Measurements from ENCODE around the gene IL18BP.

IL18BP gene

DNA sequence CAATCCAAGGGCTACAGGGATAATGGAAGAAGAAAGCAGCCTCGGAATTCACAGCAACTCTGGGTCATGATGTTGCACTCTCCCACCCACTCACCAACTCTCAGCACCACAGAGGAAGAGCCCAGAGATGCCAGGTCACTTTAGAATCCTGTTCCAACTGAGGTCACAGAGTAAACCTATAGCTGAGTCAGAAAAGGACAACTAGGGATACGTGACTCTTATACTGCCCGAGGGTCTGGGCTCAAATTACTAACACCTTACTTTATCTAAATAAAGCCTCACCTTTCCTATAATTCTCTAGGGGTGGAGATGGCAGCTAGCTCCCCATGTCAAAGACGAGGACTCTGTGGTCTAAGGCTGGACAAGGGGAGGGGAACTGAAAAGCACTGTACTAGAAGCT, 24.6 kb downstream of the IL18BP start:
- Histone ChIP-seq H3K27me3 (ENCODE audit: low read depth, low read length) (no peaks in the 10 kb centered on the region), H3K9ac (ENCODE audit: low read length) (no peak overlapping the region), H3K36me3 (replicated peaks; ENCODE audit: low read depth, low read length) (peaks cover 54% of the 10 kb centered on the region), H2AFZ (ENCODE audit: low read depth, low read length) (no peak overlapping the region), H3K79me2 (ENCODE audit: low read length) (no peaks in the 10 kb centered on the region), H3K27ac (ENCODE audit: low read length) (no peak overlapping the region), H3K4me3 (ENCODE audit: low read length) (no peak overlapping the region), H4K20me1 (ENCODE audit: insufficient read depth, low read length) (no peaks in the 10 kb centered on the region), H3K4me1 (ENCODE audit: low read length) (peaks cover 3% of the 10 kb centered on the region; the same call in 1 of the 2 replicates), H3K4me2 (ENCODE audit: low read length) (no peak overlapping the region), H3K9me3 (ENCODE audit: insufficient read depth, low read length) (no peaks in the 10 kb centered on the region)
- TF ChIP-seq, protein P1, sequence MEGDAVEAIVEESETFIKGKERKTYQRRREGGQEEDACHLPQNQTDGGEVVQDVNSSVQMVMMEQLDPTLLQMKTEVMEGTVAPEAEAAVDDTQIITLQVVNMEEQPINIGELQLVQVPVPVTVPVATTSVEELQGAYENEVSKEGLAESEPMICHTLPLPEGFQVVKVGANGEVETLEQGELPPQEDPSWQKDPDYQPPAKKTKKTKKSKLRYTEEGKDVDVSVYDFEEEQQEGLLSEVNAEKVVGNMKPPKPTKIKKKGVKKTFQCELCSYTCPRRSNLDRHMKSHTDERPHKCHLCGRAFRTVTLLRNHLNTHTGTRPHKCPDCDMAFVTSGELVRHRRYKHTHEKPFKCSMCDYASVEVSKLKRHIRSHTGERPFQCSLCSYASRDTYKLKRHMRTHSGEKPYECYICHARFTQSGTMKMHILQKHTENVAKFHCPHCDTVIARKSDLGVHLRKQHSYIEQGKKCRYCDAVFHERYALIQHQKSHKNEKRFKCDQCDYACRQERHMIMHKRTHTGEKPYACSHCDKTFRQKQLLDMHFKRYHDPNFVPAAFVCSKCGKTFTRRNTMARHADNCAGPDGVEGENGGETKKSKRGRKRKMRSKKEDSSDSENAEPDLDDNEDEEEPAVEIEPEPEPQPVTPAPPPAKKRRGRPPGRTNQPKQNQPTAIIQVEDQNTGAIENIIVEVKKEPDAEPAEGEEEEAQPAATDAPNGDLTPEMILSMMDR (IDR thresholded peaks at IDR 0.05; ENCODE audit: low read depth, low read length), result no peak
- no peak for TF ChIP-seq EZH2phosphoT487 (IDR thresholded peaks at IDR 0.05; ENCODE audit: low read depth)

DNA sequence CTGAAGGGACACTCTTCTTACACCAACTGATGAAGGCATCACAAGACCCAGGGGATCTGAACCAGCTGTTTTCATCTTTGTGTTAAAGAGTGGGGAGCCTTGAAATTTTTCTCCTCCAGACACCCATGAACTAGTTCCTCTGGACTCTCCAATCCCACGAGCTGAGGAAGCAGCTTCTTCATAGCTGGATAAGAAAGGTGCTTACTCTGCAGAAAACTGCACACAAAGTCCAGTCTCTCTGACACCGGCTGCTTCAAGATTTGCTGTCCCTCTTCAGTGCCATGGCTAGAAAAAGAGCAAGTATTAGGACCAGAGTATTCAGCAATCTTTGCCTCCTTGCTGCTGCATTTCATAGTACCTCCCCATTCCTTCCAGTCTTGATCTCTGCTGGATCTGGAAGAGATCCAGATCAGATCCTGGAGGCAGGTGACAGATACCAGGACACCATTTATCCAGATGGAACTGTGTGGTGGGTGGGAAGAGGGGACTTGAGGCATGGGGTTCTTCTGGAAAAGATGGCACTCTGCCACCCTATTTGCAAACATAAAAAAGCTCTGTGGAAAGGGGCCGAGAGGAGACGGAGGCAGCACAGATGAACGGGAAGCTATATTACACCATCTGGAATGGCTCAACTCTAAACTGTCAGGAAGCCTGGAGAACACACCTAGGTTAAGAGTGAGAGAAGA, 25.5 kb downstream of the IL18BP start:
- Histone ChIP-seq H3K4me3 (ENCODE audit: low read length) (no peak overlapping the region), H3K79me2 (ENCODE audit: low read length) (no peaks in the 10 kb centered on the region), H3K27ac (ENCODE audit: low read length) (no peak overlapping the region), H2AFZ (ENCODE audit: low read depth, low read length) (no peak overlapping the region), H3K27me3 (ENCODE audit: low read depth, low read length) (no peaks in the 10 kb centered on the region), H4K20me1 (ENCODE audit: insufficient read depth, low read length) (no peaks in the 10 kb centered on the region), H3K4me2 (ENCODE audit: low read length) (no peak overlapping the region), H3K9me3 (ENCODE audit: insufficient read depth, low read length) (no peaks in the 10 kb centered on the region), H3K9ac (ENCODE audit: low read length) (no peak overlapping the region), H3K4me1 (ENCODE audit: low read length) (peaks cover 3% of the 10 kb centered on the region; the same call in 1 of the 2 replicates), H3K36me3 (replicated peaks; ENCODE audit: low read depth, low read length) (peaks cover 54% of the 10 kb centered on the region)
- TF ChIP-seq, protein P1 (IDR thresholded peaks at IDR 0.05; ENCODE audit: low read depth, low read length), result no peak
- no peak for TF ChIP-seq EZH2phosphoT487 (IDR thresholded peaks at IDR 0.05; ENCODE audit: low read depth)

DNA sequence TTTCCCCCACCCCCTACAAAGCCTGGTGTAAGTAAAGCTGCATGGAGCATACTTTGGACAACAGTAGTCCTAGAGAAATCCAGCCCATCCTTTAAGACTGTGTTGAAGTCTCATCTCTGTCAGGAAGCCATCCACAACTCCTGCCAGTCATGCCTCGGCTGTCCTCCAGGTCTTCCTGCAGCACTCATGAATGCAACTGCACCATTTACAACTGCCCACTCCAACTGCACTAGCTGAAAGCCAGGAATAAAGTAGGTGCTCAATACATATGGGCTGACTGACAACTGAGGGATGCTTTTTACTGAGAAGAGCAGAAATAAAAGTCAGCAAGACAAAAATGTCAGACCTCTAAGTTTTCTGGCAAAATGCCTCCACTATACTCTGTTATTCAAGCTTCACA, 27.4 kb downstream of the IL18BP start:
- Histone ChIP-seq H3K9ac (ENCODE audit: low read length) (no peak overlapping the region), H3K27ac (ENCODE audit: low read length) (no peak overlapping the region), H3K79me2 (ENCODE audit: low read length) (no peaks in the 10 kb centered on the region), H3K27me3 (ENCODE audit: low read depth, low read length) (no peaks in the 10 kb centered on the region), H3K4me2 (ENCODE audit: low read length) (no peak overlapping the region), H3K4me3 (ENCODE audit: low read length) (no peak overlapping the region), H4K20me1 (ENCODE audit: insufficient read depth, low read length) (no peaks in the 10 kb centered on the region), H3K36me3 (replicated peaks; ENCODE audit: low read depth, low read length) (peaks cover 43% of the 10 kb centered on the region), H2AFZ (ENCODE audit: low read depth, low read length) (no peak overlapping the region), H3K4me1 (ENCODE audit: low read length) (peaks cover 3% of the 10 kb centered on the region; the same call in 1 of the 2 replicates), H3K9me3 (ENCODE audit: insufficient read depth, low read length) (no peaks in the 10 kb centered on the region)
- TF ChIP-seq, protein P1 (IDR thresholded peaks at IDR 0.05; ENCODE audit: low read depth, low read length), result no peak
- no peak for TF ChIP-seq EZH2phosphoT487 (IDR thresholded peaks at IDR 0.05; ENCODE audit: low read depth)

DNA sequence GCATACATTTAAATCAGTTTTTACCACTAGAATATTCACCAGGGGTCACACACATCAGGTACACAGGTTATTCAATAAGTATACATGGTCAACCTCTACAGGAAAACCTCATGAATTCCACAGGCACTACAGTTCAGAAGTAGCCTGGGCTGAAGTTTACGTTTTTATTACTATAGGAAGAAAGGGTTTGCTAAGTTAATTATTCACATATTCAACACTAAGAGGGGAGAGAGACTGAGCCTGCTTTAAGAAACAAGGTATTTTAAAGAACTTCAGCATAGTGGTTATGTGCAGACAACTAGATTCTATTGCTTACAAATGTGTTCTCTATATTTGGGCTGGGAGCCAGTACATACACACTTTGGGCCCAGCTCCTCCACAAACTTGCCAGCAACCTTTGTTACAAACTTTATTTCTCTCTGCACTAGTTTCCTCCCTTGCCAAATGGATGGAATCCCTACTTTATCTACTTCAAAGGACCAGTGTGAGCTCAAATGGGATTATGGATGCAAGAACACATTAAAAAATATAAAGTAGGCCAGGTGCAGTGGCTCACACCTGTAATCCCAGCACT, 31.9 kb downstream of the IL18BP start:
- Histone ChIP-seq H3K27ac (ENCODE audit: low read length) (no peak overlapping the region), H3K9me3 (ENCODE audit: insufficient read depth, low read length) (no peaks in the 10 kb centered on the region), H3K27me3 (ENCODE audit: low read depth, low read length) (no peaks in the 10 kb centered on the region), H4K20me1 (ENCODE audit: insufficient read depth, low read length) (no peaks in the 10 kb centered on the region), H3K9ac (ENCODE audit: low read length) (no peak overlapping the region), H3K4me2 (ENCODE audit: low read length) (no peak overlapping the region), H3K79me2 (ENCODE audit: low read length) (no peaks in the 10 kb centered on the region), H3K4me3 (ENCODE audit: low read length) (no peak overlapping the region), H2AFZ (ENCODE audit: low read depth, low read length) (no peak overlapping the region), H3K4me1 (ENCODE audit: low read length) (no peaks in the 10 kb centered on the region), H3K36me3 (replicated peaks; ENCODE audit: low read depth, low read length) (peaks cover 23% of the 10 kb centered on the region)
- TF ChIP-seq, protein P1 (IDR thresholded peaks at IDR 0.05; ENCODE audit: low read depth, low read length), result no peak
- TF ChIP-seq EZH2phosphoT487 (IDR thresholded peaks at IDR 0.05; ENCODE audit: low read depth), result no peak
